Adrenal gland (tissue), 12 donors: Measurements from ENCODE around the gene ACSL5. TPM values are rescaled to one million over a fixed set of nuclear protein-coding genes. Genes with fewer than 3 reads are reported as not detected.
A peak's percentile ranks its signal among the peaks of the same experiment; 100 is the strongest.
"Not testable (repeated sequence)": the region's sequence is repeated elsewhere in the genome, so short reads cannot be mapped to it uniquely, and the experiment has no call there.

Experiments
- DNase-seq, 7 donors: peaks; one replicate each; pipeline ENCODE4 v3.0.0-alpha.2; 2019 to 2020
- H3K27ac ChIP-seq, 5 donors: fragments of 200-600 bp; sonication (generic) in 4 of 5; 1 replicate in 3 of 5; 2 replicates in 2 of 5; pipeline versions ENCODE4 v1.5.1 to v1.8.0; 2016 to 2020; ENCODE audit warnings: mild to moderate bottlenecking in 1 of 5
- H3K27me3 ChIP-seq: fragments of 200-600 bp; 2 replicates; pipeline ENCODE4 v1.8.0; 2021
- H3K36me3 ChIP-seq, 2 donors: fragments of 200-600 bp; replicated peaks in 1 of 2; 1 replicate in 1 of 2; 2 replicates in 1 of 2; pipeline versions ENCODE4 v1.5.1 to v1.8.0; 2018 to 2022
- H3K4me1 ChIP-seq, 2 donors: fragments of 200-600 bp; replicated peaks in 1 of 2; 1 replicate in 1 of 2; 2 replicates in 1 of 2; pipeline versions ENCODE4 v1.5.1 to v1.8.0; 2018 to 2021
- H3K4me3 ChIP-seq, 4 donors: fragments of 200-600 bp; sonication (generic) in 3 of 4; one replicate each; pipeline ENCODE4 v1.5.1; 2016 to 2018
- H3K9me3 ChIP-seq, 3 donors: fragments of 200-600 bp; sonication (generic) in 1 of 3; replicated peaks in 1 of 3; 1 replicate in 2 of 3; 2 replicates in 1 of 3; pipeline versions ENCODE4 v1.5.1 to v1.8.0; 2016 to 2021
- POLR2A ChIP-seq, 2 donors: fragments of 450-650 bp; IDR thresholded peaks; one replicate each; pipeline ENCODE4 v1.6.1; 2017; ENCODE audit warnings: antibody characterized with exemption in 2 of 2, mild to moderate bottlenecking in 2 of 2, moderate library complexity in 1 of 2
- WGBS, 4 donors: extraction: QIAGEN DNeasy Blood & Tissue Kit in 2 of 4; methylation state at CpG; one replicate each; pipeline versions ENCODE4 v1.1.5 to v1.1.7; 2013 to 2017; 5-methylcytosine and 5-hydroxymethylcytosine counted together
- intact Hi-C, 2 donors: fragments of 100-400 bp; cut with DNase I; formaldehyde crosslinking; loops; one replicate each; pipeline versions ENCODE4 v1.14.1 to v1.15.0; 2022 to 2023
- polyA plus RNA-seq, 3 donors: library from polyadenylated mRNA; stranded (reverse); fragments of 200-250 nt in 2 of 3; fragments of 350-450 nt in 1 of 3; fragmentation: Illumina TruSeq in 1 of 3; extraction: RNeasy Lipid Tissue Mini Kit (QIAGEN cat#74804) in 1 of 3; gene quantifications; one replicate each; pipeline ENCODE4 v1.2.3, GENCODE V29; 2013 to 2014
- total RNA-seq, 9 donors: library from RNA; depleted of rRNA in 4 of 9; stranded (reverse); fragments of >200 nt in 4 of 9; fragments of 120-200 nt in 1 of 9; fragmentation: NEBNext Ultra II Directional in 1 of 9; extraction: Animal tissue kit (Norgen Biotek cat#: 25700) in 1 of 9; gene quantifications; one replicate each; pipeline versions ENCODE4 v1.1.0 to v1.2.4, GENCODE V29; 2013 to 2023
- TF ChIP-seq, protein P1 (sequence below), 6 experiments: fragments of 450-650 bp in 4 of 6; fragments of 200-600 bp in 2 of 6; sonication (generic) in 1 of 6; IDR thresholded peaks; 1 replicate in 5 of 6; 2 replicates in 1 of 6; pipeline versions ENCODE4 v1.5.1 to v1.8.0; 2016 to 2021; ENCODE audit warnings: antibody characterized with exemption in 6 of 6, mild to moderate bottlenecking in 2 of 6, moderate library complexity in 1 of 6
- donor health status: healthy with polysubstance abuse.
- donor health status: Bipolar disorder and iron deficiency.
- donor health status: DM: yes; HTN: yes; CAD: no.
- donor health status: DM: no; HTN: no; CAD: no.
- donor health status: DM: no; HTN: no; CAD: no.
- donor health status: DM: yes; HTN: yes; CAD: no.

The ACSL5 gene
- total and polyA plus RNA-seq, 12 donors, result 2.1 to 8.6 (median 6.7) TPM

DNA sequence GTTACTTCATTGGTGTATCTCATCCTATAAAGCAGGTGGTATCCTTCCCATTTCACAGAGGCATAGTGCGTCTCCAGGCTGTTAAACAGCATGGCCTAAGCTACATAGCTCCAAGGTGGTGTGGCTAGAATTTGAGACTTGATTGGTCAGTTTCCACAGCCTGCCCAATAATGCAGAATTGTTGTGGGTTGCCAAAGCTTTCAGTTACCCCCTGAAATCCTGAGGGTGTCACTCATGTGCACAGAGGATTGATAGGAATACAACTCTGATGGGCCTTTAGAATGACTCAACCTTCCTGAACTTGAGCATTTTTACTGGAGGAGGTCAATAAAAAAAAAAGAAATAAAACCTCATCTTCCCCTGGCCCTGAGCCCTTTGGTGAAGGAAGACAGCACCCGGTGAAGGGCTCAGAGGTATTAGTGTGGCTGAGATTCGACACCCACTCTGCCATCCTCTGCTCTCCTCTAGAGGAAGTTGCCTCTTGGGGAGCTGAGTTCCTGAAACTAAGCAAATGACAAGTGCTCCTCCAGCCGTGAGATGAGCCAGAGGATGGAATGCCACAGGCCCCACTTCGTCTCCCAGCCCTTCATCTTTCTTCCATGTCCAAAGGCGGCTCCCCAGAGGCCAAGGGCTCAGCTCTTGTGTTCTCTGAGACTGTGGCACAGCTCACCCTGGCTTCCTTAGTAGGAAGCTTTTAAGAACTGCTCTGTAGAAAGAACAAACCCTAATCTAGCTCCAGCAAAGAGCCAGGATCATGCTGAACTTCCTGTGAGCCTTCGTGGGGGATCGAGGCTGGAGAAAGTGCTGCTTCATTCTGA is 1.0 kb downstream of the ACSL5 start:
- Histone ChIP-seq H3K4me3 (peak overlapping the region in 1 of 4 donors; percentile 22), H3K27ac (peak overlapping the region in 4 of 5 donors; percentile 33 to 76 (median 62)), H3K36me3 (no peaks in the 10 kb centered on the region), H3K9me3 (no peaks in the 10 kb centered on the region), H3K4me1 (peaks cover 9 to 18% of the 10 kb centered on the region in 2 donors), H3K27me3 (no peaks in the 10 kb centered on the region)
- 55 to 70% (median 62%) methylated on average over 8 of the region's 8 CpGs for WGBS, 4 donors
- TF ChIP-seq, protein P1, sequence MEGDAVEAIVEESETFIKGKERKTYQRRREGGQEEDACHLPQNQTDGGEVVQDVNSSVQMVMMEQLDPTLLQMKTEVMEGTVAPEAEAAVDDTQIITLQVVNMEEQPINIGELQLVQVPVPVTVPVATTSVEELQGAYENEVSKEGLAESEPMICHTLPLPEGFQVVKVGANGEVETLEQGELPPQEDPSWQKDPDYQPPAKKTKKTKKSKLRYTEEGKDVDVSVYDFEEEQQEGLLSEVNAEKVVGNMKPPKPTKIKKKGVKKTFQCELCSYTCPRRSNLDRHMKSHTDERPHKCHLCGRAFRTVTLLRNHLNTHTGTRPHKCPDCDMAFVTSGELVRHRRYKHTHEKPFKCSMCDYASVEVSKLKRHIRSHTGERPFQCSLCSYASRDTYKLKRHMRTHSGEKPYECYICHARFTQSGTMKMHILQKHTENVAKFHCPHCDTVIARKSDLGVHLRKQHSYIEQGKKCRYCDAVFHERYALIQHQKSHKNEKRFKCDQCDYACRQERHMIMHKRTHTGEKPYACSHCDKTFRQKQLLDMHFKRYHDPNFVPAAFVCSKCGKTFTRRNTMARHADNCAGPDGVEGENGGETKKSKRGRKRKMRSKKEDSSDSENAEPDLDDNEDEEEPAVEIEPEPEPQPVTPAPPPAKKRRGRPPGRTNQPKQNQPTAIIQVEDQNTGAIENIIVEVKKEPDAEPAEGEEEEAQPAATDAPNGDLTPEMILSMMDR (IDR thresholded peaks at IDR 0.05), result no peak
- no peak for TF ChIP-seq POLR2A (IDR thresholded peaks at IDR 0.05)
- intact Hi-C loops, result no loop called here
- no peak for DNase-seq

GRCh38 chr10:112375721-112376395 is 1.9 kb downstream of the ACSL5 start:
- TF ChIP-seq POLR2A (IDR thresholded peaks at IDR 0.05), result no peak
- TF ChIP-seq, protein P1 (IDR thresholded peaks at IDR 0.05), result no peak
- intact Hi-C loops, result no loop called here
- Histone ChIP-seq H3K27ac (peak overlapping the region in 4 of 5 donors; percentile 33 to 76 (median 62)), H3K4me3 (peak overlapping the region in 2 of 4 donors; percentile 2 to 22), H3K36me3 (no peaks in the 10 kb centered on the region), H3K9me3 (no peaks in the 10 kb centered on the region), H3K4me1 (peaks cover 9 to 18% of the 10 kb centered on the region in 2 donors), H3K27me3 (no peaks in the 10 kb centered on the region)
- whole genome bisulfite sequencing, 4 donors, result 35 to 44% (median 39%) methylated on average over 15 to 16 of the region's 16 CpGs
- peak in 6 of 7 donors; percentile 48 to 77 (median 62) for DNase-seq

GRCh38 chr10:112376396-112376790 is 2.5 kb downstream of the ACSL5 start:
- TF ChIP-seq POLR2A (IDR thresholded peaks at IDR 0.05), result no peak
- TF ChIP-seq, protein P1 (IDR thresholded peaks at IDR 0.05), result no peak
- H3K36me3 ChIP-seq, result no peaks in the 10 kb centered on the region
- H3K4me3 ChIP-seq, result peak overlapping the region in 2 of 4 donors; percentile 2 to 22
- DNase-seq, result no peak
- no peaks in the 10 kb centered on the region for H3K27me3 ChIP-seq
- WGBS, 4 donors, result 65 to 93% (median 68%) methylated on average over 11 of the region's 11 CpGs
- peak overlapping the region in 4 of 5 donors; percentile 33 to 76 (median 62) for H3K27ac ChIP-seq
- no peaks in the 10 kb centered on the region for H3K9me3 ChIP-seq
- intact Hi-C loops, result no loop called here
- peaks cover 9 to 18% of the 10 kb centered on the region in 2 donors for H3K4me1 ChIP-seq

- H3K4me3 ChIP-seq, H3K27ac ChIP-seq, H3K36me3 ChIP-seq, DNase-seq, H3K9me3 ChIP-seq, H3K27me3 ChIP-seq, intact Hi-C loops: not testable (repeated sequence)
- 94 to 99% (median 96%) methylated on average over 9 of the region's 9 CpGs for whole genome bisulfite sequencing, 4 donors
- H3K4me1 ChIP-seq, result peaks cover 9 to 18% of the 10 kb centered on the region in 2 donors
These were observed 3.2 kb downstream of the ACSL5 start for GRCh38 chr10:112377116-112377515.
